CD4-positive, alpha-beta T cell treated with Interferon gamma for 1 hour (primary cell): ENCODE data around the gene PDP2.

Experiments
- DNase-seq: peaks from one replicate; pipeline ENCODE4 v3.0.0-alpha.2; 2020

PDP2 gene

GRCh38 chr16:66880288-66881013 is at the start of gene PDP2:
PDP2 (plus strand) TSS chr16:66880515; CDS start chr16:66884285, 3,770 bp downstream.
- peak; percentile 88 for DNase-seq

DNA sequence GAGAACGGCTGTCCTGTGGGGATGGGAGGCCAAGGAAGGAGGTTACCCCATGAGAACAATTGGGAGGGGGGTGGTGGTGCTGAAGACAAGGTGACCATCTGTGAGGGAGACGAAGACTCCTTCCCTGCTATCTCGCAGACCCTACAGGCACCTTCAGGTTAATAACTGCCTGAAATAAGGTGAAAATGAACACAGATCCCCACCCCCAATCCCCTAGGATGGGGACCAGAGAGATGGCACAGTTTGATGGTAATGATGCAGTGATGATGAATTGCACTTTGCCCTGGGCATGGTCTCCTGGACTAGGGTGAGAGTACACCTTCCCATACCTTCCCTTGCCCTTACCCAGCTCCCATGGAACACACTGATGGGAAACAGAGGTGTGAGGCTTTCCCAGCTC is 48.1 kb upstream of the PDP2 start:
- DNase-seq, result no peak

GRCh38 chr16:66832661-66833305 is 47.5 kb upstream of the PDP2 start:
- DNase-seq, result no peak

GRCh38 chr16:66834746-66835145 is 45.6 kb upstream of the PDP2 start:
- DNase-seq, result no peak

DNA sequence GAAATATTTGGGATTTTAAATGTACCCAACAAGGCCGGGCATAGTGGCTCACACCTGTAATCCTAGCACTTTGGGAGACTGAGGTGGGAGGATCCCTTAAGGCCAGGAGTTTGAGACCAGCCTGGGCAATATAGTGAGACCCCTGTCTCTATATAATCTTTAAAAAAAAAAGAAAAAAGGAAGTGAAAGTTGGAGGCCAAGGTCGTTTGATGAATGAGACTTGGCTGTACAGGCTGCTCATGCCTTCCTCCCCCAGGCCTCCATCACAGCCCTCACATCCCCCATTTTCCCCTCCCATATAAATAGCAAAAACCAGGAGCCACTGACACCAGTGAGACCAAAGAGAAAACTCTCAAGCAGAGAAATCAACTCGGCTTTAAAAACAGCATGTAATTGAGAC is 39.4 kb upstream of the PDP2 start:
- DNase-seq, result no peak

DNA sequence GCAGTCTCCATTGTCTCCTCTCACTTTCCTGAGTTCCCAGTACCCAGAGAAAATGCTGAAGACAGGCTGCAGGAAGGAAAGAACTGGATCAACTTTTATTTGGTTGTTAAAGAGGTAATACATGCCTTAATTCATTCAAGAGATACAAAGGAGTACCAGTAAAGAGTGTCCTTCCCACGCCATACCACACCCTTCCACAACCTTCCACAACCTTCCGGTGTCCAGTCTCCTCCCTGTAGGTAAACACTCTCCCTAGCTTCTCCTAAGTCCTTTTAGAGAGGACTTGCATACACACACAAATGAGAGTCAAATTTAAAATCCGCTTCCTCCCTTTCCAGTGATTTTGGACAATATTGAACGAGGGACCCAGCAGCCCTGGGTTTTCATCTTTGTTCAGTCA is 38.9 kb upstream of the PDP2 start:
- no peak for DNase-seq

- DNase-seq, result no peak
These were observed 37.5 kb upstream of the PDP2 start for GRCh38 chr16:66842765-66843164.

- no peak for DNase-seq
These were observed 37.1 kb upstream of the PDP2 start for GRCh38 chr16:66843191-66843590.

DNA sequence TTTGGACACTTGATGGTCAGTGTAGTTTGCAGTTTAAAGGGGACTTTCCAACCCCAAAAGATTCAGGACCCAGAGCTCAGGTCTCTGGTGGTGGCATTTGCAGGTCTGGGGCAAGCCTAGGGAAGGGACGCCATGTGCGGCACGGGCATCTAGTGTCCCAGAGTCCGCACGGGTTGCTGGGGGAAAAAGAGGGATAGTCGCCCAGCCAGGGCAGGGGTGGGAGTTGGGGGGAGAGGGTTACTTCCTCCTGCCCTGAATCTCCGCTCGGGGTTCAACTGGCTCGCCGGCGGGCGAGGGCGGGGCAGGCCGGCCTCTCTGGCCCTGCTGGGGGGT is 36.3 kb upstream of the PDP2 start:
- no peak for DNase-seq

DNA sequence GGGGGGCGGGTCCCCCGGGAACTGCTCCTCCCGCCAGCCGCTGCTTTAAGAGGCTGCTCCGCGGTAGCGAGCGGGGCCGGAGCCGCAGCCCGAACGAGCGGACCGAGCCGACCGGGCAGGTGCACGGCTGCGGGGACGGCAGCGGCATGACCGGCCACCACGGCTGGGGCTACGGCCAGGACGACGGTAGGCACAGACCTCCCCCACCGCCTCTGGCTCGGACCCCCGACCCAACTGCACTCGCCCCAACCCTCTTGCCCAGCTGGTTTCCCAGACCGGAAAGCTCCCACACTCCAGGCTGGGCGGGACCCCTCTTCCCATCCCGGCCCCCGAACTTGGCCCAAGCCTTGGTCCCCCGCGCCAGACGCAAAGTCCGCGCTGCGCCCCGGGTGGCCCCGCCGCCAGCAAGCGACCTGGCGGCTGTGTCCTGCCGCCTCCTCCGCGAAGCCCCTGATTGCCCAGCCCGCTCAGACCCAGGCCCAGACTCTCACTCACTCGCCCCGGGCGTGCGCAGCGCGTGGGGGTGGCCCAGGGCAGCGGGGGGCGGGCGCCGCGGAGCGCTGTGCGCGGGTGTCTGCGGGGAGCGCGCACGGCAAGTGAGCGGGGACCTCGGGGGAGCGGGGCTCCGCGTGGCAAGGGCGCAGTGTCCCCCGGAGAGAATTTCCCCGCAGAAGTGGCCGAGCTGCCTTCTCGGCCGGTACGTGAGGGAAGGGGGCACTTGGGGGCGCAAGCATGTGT is 35.8 kb upstream of the PDP2 start, which contains the start of gene CA7:
Gene CA7 (plus strand): TSS at position 73 of the 738 bp plus-strand sequence. CDS start 74 bp downstream, at position 147.
- DNase-seq, result no peak

DNA sequence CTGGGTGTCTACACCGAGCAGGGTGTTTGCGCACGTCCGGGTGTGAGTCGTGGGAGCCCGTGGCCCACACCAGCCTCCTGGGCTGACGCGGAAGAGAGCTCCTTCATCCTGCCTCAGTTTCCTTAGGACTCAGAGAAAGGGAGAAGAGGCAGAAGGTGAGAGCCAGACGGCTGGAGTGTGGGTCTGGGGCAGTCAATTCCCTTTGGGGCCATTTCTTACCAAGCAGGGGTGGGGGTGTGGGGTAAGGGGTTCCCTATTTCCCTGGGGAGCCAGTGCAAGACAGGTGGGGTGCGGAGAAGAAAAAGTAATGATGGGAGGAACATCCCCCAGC is 35.3 kb upstream of the PDP2 start:
- DNase-seq, result no peak

- no peak for DNase-seq
These were observed 34.5 kb upstream of the PDP2 start for GRCh38 chr16:66845791-66846221.

DNA sequence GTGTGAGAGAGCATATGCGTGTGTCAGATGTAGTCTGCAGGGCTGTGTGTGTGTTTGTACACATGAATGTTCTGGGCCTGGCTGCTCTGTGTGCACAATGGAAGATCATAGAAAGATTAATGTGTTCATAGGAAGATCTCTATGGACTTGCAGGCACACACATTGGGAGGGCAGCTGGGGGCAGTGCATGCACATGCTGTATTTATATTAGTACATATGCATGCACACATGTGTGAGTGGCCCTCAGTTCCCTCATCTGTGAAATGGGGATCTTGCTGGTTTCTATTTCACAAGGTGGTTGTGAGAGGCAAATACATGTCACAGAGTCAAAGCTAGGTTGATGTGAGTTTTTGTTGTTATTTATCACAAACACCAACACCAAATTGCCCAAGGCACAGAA is 34.0 kb upstream of the PDP2 start:
- DNase-seq, result no peak

DNA sequence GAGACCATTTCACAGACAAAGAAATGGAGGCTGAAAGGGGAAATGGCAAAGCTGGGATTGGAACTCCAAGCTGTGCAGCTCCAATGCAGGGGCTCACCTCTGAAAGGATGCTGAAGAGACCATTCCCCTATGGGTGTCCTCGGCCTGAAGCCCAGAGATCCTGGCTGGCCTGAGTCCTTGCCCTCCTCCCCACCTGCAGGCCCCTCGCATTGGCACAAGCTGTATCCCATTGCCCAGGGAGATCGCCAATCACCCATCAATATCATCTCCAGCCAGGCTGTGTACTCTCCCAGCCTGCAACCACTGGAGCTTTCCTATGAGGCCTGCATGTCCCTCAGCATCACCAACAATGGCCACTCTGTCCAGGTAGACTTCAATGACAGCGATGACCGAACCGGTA is 33.5 kb upstream of the PDP2 start:
- no peak for DNase-seq

- no peak for DNase-seq
These were observed 32.7 kb upstream of the PDP2 start for GRCh38 chr16:66847533-66848067.

DNA sequence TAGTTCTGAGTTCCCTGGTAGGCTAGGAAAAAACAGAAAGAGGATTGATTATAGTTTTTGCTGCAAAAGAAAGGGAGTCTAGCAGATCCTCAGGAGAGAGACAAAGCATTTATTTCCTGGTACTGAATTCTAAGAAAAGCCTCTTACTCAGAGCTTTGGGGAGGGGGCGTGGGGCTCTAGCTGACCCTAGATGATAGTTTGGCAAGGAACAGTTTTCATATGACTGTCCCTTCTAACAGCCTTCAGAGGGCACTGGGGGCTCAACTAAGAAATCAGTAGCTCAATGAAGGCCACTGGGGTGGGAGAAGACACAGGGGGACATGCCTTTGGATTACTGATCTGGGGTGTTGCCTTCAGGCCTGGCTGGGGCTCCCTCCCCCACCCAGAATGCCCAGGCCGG is 32.1 kb upstream of the PDP2 start:
- no peak for DNase-seq

DNA sequence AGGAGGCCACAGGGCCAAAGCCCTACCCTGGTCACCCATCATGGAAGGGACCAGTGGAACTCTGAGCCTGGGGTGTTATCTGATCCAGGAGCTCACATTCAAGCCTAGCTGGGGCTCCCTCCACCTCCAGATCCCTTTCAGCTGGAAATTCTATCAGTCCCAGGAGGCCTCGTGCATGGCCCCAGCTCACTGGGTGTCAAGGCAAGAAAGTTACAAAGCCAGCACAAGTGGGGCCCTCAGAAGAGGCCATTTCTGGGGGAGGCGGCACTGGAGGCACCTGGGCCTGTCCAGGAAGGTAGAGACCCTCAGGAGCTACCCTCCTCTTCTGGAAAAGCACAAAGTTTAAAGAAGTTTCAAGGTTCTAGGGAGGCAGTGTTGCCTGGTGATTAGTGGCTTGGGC is 31.3 kb upstream of the PDP2 start:
- no peak for DNase-seq

GRCh38 chr16:66849549-66849948 is 30.8 kb upstream of the PDP2 start:
- no peak for DNase-seq

GRCh38 chr16:66850115-66850815 is 30.1 kb upstream of the PDP2 start:
- DNase-seq, result no peak

- DNase-seq, result no peak
These were observed 28.9 kb upstream of the PDP2 start for GRCh38 chr16:66851166-66851964.

DNA sequence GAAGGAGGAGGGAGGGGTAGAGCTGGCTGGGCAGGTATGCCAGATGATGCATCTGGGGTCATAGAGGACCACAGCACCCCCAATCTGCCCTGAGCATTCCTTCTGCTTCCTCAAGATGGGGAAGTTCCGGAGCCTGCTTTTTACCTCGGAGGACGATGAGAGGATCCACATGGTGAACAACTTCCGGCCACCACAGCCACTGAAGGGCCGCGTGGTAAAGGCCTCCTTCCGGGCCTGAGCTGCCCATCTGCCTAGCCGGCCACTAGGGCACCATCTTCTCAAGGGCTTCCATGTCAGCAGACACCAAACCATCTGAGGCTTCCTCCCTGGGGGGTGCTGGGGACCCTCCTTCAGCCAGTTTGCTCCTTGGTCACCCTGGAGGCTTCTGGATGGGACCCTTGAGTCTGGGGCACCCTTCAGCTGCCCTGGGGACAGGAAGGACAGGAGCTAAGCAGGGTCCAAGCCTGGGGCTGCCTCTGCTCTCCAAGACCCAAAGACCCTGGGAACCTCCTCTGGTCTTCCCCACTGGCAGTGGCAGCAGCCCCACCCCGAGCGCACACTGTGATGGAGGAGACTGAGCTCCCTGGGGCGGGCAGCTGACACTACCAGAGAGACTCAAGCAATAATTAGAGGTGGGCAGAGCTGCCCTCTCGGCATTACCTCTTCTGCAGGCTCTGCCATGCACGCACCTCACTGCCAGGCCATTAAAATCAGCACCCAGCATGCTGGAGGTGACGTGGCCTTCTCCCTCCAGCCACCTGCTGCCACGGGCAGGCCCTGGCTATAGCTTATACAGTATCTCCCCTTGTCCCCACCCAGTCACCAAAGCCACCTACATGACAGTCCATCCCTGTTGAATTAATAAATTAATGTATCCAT is 26.8 kb upstream of the PDP2 start:
- no peak for DNase-seq
